HG02678 (cell line): Measurements from ENCODE around the gene SEMA4A.

Source experiments
- ATAC-seq: cut with Tn5 transposase; IDR thresholded peaks from one replicate; pipeline ENCODE4 v1.9.1; 2021; ENCODE audit warnings: mild to moderate bottlenecking, moderate library complexity; ENCODE audit not compliant: unreplicated experiment

SEMA4A gene

GRCh38 chr1:156134716-156135435, 18.5 kb upstream of the SEMA4A start:
- no peak for ATAC-seq

- no peak for ATAC-seq
Measured at GRCh38 chr1:156135930-156136871, 17.2 kb upstream of the SEMA4A start.

GRCh38 chr1:156136970-156137483, 16.4 kb upstream of the SEMA4A start:
- ATAC-seq: no peak

- ATAC-seq: no peak
Measured at GRCh38 chr1:156138458-156138867, 14.9 kb upstream of the SEMA4A start.

- ATAC-seq: no peak
Measured at GRCh38 chr1:156140879-156141707, 12.3 kb upstream of the SEMA4A start.

- no peak for ATAC-seq
Measured at GRCh38 chr1:156143765-156144489, 9.5 kb upstream of the SEMA4A start.

- ATAC-seq: no peak
Measured at GRCh38 chr1:156144742-156145141, 8.6 kb upstream of the SEMA4A start.

GRCh38 chr1:156145650-156146019, 7.8 kb upstream of the SEMA4A start:
- ATAC-seq: no peak

GRCh38 chr1:156146020-156146768, 7.2 kb upstream of the SEMA4A start:
- peak; percentile 30 for ATAC-seq

- no peak for ATAC-seq
Measured at GRCh38 chr1:156146769-156147405, 6.5 kb upstream of the SEMA4A start.

- no peak for ATAC-seq
Measured at GRCh38 chr1:156148216-156148615, 5.2 kb upstream of the SEMA4A start.

GRCh38 chr1:156149374-156150332, 3.7 kb upstream of the SEMA4A start:
- ATAC-seq: peak; percentile 61

- ATAC-seq: no peak
Measured at GRCh38 chr1:156150333-156151011, 2.9 kb upstream of the SEMA4A start.

- ATAC-seq: no peak
Measured at GRCh38 chr1:156151093-156151688, 2.2 kb upstream of the SEMA4A start.

- no peak for ATAC-seq
Measured at GRCh38 chr1:156152628-156153027, 757 bp upstream of the SEMA4A start.

- peak; percentile 56 for ATAC-seq
Measured at GRCh38 chr1:156154317-156154749, 948 bp downstream of the SEMA4A start.
